Ovary (tissue), 9 donors: Measurements from ENCODE around the gene ARHGAP44. TPM values are rescaled to one million over a fixed set of nuclear protein-coding genes. Genes with fewer than 3 reads are reported as not detected.

Experiments
- DNase-seq, 5 donors: peaks; one replicate each; pipeline ENCODE4 v3.0.0-alpha.2; 2019 to 2020
- H3K27ac ChIP-seq, 2 donors: fragments of 200-600 bp; one replicate each; pipeline versions ENCODE4 v1.5.1 to v1.8.0; 2019 to 2022
- H3K27me3 ChIP-seq: fragments of 200-600 bp; one replicate; pipeline ENCODE4 v1.8.0; 2022
- H3K36me3 ChIP-seq: fragments of 200-600 bp; sonication (generic); one replicate; pipeline ENCODE4 v1.5.1; 2019
- H3K4me1 ChIP-seq: one replicate; pipeline ENCODE4 v1.8.1; 2013; ENCODE audit warnings: mild to moderate bottlenecking, moderate library complexity; ENCODE audit not compliant: insufficient read depth
- H3K4me3 ChIP-seq: fragments of 200-600 bp; sonication (generic); one replicate; pipeline ENCODE4 v1.5.1; 2017
- H3K9me3 ChIP-seq, 2 donors: fragments of 200-600 bp in 1 of 2; sonication (generic) in 1 of 2; one replicate each; pipeline versions ENCODE4 v1.5.1 to v1.8.1; 2013 to 2019; ENCODE audit warnings: mild to moderate bottlenecking in 1 of 2, moderate library complexity in 1 of 2
- EP300 ChIP-seq: sonication (generic); formaldehyde crosslinking; IDR thresholded peaks from one replicate; pipeline ENCODE4 v1.6.1; 2017; ENCODE audit warnings: antibody characterized with exemption
- POLR2A ChIP-seq: fragments of 450-650 bp; IDR thresholded peaks from one replicate; pipeline ENCODE4 v1.6.1; 2017; ENCODE audit warnings: antibody characterized with exemption, mild to moderate bottlenecking, moderate library complexity
- WGBS, 3 donors: extraction: QIAGEN DNeasy Blood & Tissue Kit in 1 of 3; methylation state at CpG; one replicate each; pipeline versions ENCODE4 v1.1.5 to v1.1.7; 2013 to 2017; 5-methylcytosine and 5-hydroxymethylcytosine counted together
- intact Hi-C, 4 donors: fragments of 100-400 bp; cut with DNase I; formaldehyde crosslinking; loops; one replicate each; pipeline versions ENCODE4 v1.11.0 to v1.15.1; 2022 to 2023
- polyA plus RNA-seq, 2 donors: library from polyadenylated mRNA; stranded (reverse); fragments of 200-250 nt in 1 of 2; fragments of 350-450 nt in 1 of 2; fragmentation: Illumina TruSeq in 1 of 2; extraction: RNeasy Lipid Tissue Mini Kit (QIAGEN cat#74804) in 1 of 2; gene quantifications; one replicate each; pipeline ENCODE4 v1.2.3, GENCODE V29; 2013 to 2014
- total RNA-seq, 7 donors: library from RNA; depleted of rRNA in 2 of 7; stranded (reverse); fragments of >200 nt in 2 of 7; fragmentation: NEBNext Ultra II Directional in 3 of 7; extraction: Animal tissue kit (Norgen Biotek cat#: 25700) in 3 of 7; gene quantifications; one replicate each; pipeline versions ENCODE4 v1.1.0 to v1.2.4, GENCODE V29; 2016 to 2023
- TF ChIP-seq, protein P1 (sequence below), 3 donors: fragments of 450-650 bp in 2 of 3; fragments of 200-600 bp in 1 of 3; IDR thresholded peaks; one replicate each; pipeline versions ENCODE4 v1.5.1 to v1.8.0; 2016 to 2022; ENCODE audit warnings: antibody characterized with exemption in 3 of 3, mild to moderate bottlenecking in 1 of 3
- donor health status: DM: no; HTN: no; CAD: no; lungs with moderate emphysema.
- donor health status: DM: no; HTN: no; CAD: no.
- donor health status: Bipolar disorder and iron deficiency.
- donor health status: DM: yes; HTN: yes; CAD: no.
- donor health status: DM: no; HTN: no; CAD: no.
- donor health status: DM: yes; HTN: yes; CAD: no.

Gene ARHGAP44
- total and polyA plus RNA-seq, 9 donors: 6.8 to 16.5 (median 9.9) TPM

DNA sequence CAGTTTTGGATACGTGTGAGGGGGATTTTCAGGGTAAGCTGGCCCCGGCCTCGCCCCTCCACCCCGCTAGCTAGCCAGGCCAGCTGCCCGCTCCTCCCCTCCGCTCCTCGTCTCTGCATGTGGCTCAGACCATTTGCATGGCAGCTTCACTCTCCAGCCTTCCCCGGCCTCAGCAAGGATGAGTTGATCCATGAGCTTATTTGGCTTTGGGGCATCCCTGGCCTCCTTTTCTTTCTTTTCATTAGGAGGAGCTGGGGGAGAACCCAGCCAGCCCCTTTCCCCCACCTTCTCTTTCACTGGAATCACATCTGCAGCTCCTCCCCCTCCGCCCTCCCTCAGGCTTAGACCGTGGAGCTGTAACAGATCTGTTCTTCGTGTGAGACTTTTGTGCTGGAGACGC, 197.8 kb downstream of the ARHGAP44 start:
- H3K4me1 ChIP-seq: no peaks in the 10 kb centered on the region
- no peaks in the 10 kb centered on the region for H3K27me3 ChIP-seq
- no peaks in the 10 kb centered on the region for H3K36me3 ChIP-seq
- intact Hi-C loops: no loop called here
- WGBS, 3 donors: 77 to 80% (median 79%) methylated on average over 12 of the region's 12 CpGs
- TF ChIP-seq, protein P1, sequence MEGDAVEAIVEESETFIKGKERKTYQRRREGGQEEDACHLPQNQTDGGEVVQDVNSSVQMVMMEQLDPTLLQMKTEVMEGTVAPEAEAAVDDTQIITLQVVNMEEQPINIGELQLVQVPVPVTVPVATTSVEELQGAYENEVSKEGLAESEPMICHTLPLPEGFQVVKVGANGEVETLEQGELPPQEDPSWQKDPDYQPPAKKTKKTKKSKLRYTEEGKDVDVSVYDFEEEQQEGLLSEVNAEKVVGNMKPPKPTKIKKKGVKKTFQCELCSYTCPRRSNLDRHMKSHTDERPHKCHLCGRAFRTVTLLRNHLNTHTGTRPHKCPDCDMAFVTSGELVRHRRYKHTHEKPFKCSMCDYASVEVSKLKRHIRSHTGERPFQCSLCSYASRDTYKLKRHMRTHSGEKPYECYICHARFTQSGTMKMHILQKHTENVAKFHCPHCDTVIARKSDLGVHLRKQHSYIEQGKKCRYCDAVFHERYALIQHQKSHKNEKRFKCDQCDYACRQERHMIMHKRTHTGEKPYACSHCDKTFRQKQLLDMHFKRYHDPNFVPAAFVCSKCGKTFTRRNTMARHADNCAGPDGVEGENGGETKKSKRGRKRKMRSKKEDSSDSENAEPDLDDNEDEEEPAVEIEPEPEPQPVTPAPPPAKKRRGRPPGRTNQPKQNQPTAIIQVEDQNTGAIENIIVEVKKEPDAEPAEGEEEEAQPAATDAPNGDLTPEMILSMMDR (IDR thresholded peaks at IDR 0.05): no peak
- TF ChIP-seq EP300 (no peak), POLR2A (no peak)
- no peak overlapping the region for H3K4me3 ChIP-seq
- H3K27ac ChIP-seq: no peak overlapping the region
- H3K9me3 ChIP-seq: no peaks in the 10 kb centered on the region
- DNase-seq: no peak

DNA sequence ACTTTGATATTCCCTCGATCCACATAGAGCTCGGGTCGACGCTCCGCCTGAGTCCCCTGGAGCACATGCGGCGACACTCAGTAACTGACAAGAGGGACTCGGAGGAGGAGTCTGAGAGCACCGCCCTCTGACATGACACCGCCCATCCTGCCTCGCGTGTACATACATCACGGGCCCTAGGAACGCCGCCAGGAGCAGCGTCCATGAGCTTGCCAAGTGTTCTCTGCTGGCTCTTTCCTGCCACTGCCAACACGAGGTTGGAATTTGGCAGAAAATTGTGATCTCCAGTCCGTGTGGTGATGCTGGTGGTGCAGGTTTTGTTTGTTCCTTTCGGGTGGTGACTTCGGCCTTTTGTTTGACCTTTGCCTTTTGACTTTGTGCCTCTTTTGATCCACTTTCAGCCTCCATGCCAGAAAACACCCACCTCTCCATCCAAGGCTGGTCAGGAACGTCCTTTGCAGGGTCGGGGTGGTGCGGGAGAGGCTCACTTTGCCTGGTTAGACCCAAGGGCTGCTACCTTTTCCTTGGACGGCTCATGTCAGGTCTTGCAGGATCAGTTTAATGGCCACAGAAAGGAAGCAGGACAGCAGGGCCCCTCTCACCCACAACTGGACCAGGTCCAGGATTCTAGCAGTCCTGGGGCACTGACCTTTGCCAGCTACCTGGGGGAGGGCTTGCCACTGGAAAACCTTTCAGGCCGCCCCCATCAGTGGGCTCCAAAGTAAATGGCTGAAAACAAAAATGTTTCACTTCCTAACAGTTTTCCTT, 200.9 kb downstream of the ARHGAP44 start:
- no peak overlapping the region for H3K4me3 ChIP-seq
- no peak for TF ChIP-seq POLR2A
- TF ChIP-seq EP300: no peak
- TF ChIP-seq, protein P1 (IDR thresholded peaks at IDR 0.05): no peak
- no peaks in the 10 kb centered on the region for H3K27me3 ChIP-seq
- no peak for DNase-seq
- H3K36me3 ChIP-seq: no peaks in the 10 kb centered on the region
- H3K4me1 ChIP-seq: no peaks in the 10 kb centered on the region
- intact Hi-C loops: no loop called here
- WGBS, 3 donors: 91 to 93% (median 93%) methylated on average over 25 of the region's 25 CpGs
- no peaks in the 10 kb centered on the region for H3K9me3 ChIP-seq
- no peak overlapping the region for H3K27ac ChIP-seq

DNA sequence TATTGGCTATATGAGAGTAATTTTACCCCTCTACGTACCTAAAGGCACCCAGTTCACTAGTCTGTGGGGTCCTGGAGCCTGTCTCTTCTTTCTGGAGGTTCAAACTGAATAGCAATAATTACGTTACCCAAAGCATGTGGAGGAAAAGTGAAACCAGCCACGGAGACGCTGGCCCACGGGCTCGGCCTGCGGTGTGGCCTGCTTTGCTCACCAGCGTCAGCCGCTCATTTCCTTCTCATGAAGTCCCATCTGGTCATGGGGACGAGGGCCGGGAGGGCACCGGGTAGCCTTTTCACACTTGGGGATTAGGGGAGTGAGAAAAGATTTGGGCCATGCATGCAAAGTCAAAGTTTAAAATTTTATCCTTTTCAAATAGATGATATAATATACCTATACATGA, 201.6 kb downstream of the ARHGAP44 start:
- Histone ChIP-seq H3K4me3 (no peak overlapping the region), H3K4me1 (no peaks in the 10 kb centered on the region), H3K9me3 (no peaks in the 10 kb centered on the region), H3K36me3 (no peaks in the 10 kb centered on the region), H3K27ac (no peak overlapping the region), H3K27me3 (no peaks in the 10 kb centered on the region)
- TF ChIP-seq EP300 (no peak), POLR2A (no peak)
- TF ChIP-seq, protein P1 (IDR thresholded peaks at IDR 0.05): no peak
- no peak for DNase-seq
- intact Hi-C loops: no loop called here
- 89 to 94% (median 91%) methylated on average over 12 of the region's 12 CpGs for WGBS, 3 donors

DNA sequence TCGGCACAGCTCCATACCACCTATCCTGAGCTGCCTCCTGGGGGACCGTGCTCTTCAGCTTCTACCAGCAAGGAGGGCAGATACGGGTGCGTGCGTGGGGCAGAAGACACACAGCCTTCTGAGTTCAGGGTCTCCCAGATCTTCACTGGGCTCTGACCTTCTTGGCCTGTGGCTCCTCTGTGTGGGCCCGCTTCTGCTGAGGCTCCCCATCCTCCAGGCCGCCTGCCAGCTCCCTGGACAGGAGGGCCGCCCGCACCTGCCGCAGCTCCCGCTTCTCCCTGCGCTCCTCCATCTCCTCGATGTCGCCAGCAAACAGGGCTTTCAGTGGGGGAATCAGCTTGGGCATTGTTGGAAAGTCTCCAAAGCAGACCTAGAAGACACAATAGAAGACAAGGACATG, 203.4 kb downstream of the ARHGAP44 start:
- Histone ChIP-seq H3K4me3 (no peak overlapping the region), H3K27ac (no peak overlapping the region), H3K36me3 (no peaks in the 10 kb centered on the region), H3K27me3 (no peaks in the 10 kb centered on the region), H3K9me3 (no peaks in the 10 kb centered on the region), H3K4me1 (no peaks in the 10 kb centered on the region)
- 92 to 94% (median 92%) methylated on average over 14 of the region's 14 CpGs for WGBS, 3 donors
- DNase-seq: no peak
- TF ChIP-seq, protein P1 (IDR thresholded peaks at IDR 0.05): no peak
- TF ChIP-seq POLR2A (no peak), EP300 (no peak)
- intact Hi-C loops: no loop called here
